ENCODE measurements around the gene ANAPC4. TPM values are rescaled to one million over a fixed set of nuclear protein-coding genes. Genes with fewer than 3 reads are reported as not detected.
"Not testable (repeated sequence)": the region's sequence is repeated elsewhere in the genome, so short reads cannot be mapped to it uniquely, and the experiment has no call there.

Gene ANAPC4, protein sequence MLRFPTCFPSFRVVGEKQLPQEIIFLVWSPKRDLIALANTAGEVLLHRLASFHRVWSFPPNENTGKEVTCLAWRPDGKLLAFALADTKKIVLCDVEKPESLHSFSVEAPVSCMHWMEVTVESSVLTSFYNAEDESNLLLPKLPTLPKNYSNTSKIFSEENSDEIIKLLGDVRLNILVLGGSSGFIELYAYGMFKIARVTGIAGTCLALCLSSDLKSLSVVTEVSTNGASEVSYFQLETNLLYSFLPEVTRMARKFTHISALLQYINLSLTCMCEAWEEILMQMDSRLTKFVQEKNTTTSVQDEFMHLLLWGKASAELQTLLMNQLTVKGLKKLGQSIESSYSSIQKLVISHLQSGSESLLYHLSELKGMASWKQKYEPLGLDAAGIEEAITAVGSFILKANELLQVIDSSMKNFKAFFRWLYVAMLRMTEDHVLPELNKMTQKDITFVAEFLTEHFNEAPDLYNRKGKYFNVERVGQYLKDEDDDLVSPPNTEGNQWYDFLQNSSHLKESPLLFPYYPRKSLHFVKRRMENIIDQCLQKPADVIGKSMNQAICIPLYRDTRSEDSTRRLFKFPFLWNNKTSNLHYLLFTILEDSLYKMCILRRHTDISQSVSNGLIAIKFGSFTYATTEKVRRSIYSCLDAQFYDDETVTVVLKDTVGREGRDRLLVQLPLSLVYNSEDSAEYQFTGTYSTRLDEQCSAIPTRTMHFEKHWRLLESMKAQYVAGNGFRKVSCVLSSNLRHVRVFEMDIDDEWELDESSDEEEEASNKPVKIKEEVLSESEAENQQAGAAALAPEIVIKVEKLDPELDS
- 31.3 TPM for total RNA-seq

DNA sequence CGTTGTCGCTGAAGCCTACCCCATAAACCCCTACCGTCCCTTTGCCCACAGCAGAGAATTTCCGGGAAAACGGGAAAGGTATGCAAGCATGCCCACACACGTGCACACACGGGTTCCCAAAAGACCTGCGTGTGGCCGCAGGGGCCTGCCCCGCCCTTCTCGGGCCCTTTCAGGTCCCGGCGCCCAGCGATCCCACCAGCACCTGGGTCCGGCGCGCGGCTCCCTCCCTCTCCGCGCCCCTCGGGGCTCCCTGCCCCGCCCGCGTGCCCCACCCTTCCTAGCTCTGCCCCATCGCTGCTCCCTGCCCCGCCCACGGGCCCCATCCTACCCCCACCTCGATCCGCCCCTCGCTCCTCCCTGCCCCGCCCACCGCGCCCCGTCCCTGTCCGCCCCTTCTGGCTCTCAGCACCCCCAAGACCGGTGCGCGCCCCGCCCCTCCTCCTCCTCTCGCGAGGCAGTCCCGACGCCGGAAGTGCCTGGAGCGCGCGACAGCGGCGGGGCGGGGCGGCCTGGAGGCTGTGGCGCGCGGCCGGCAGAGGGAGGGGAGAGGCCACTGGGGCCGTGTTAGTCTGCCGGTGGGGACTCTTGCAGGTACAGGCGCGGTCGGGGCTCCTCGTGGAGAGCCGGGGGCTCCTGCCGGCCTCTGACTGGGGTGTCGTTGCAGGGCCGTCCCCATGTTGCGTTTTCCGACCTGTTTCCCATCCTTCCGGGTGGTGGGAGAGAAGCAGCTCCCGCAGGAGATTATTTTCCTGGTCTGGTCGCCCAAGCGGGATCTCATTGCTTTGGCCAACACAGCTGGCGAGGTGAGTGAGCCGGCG is at the start of gene ANAPC4:
Gene ANAPC4, plus strand, starts transcription at position 510 of the 818 bp plus-strand sequence. Its CDS starts 165 bp downstream, at position 675.
- peaks cover 5 to 22% (median 12%) of the 10 kb centered on the region in 3 donors for H3K4me1 ChIP-seq (ENCODE audit: control insufficient read depth in 3 of 3, insufficient read depth in 3 of 3, low read length in 3 of 3)
- H3K36me3 ChIP-seq (ENCODE audit: control insufficient read depth in 3 of 3, insufficient read depth in 3 of 3, low read length in 3 of 3) = peaks cover 3 to 8% (median 6%) of the 10 kb centered on the region in 3 donors
- peak within 1 kb of the TSS; percentile 11 for H3K27ac ChIP-seq (ENCODE audit: low read depth, low read length)
- H3K9ac ChIP-seq (ENCODE audit: low read depth in 1 of 3, low read length in 3 of 3) = peak within 1 kb of the TSS; percentile 84 to 87 (median 85)
- H3K4me3 ChIP-seq (ENCODE audit: low read length in 3 of 3) = peak within 1 kb of the TSS; percentile 82 to 91 (median 89)
- no peaks in the 10 kb centered on the region for H3K27me3 ChIP-seq (ENCODE audit: control insufficient read depth in 3 of 3, insufficient read depth in 3 of 3, low read length in 3 of 3)
- no peaks in the 10 kb centered on the region for H3K9me3 ChIP-seq (ENCODE audit: control insufficient read depth in 3 of 3, low read length in 3 of 3)

DNA sequence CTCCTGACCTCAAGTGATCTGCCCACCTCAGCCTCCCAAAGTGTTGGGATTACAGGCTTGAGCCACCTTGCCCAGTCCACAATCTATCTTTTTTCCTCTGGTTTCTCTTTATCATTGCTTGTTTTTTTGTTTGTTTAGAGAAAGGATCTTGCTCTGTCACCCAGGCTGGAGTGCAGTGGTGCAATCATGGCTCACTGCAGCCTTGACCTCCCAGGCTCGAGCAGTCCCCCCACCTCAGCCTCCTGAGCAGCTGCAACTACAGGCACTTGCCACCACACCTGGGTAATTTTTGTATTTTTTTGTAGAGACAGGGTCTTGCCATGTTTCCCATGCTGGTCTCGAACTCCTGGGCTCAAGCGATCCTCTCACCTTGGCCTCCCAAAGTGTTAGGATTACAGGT is 48.6 kb upstream of the ANAPC4 start:
- H3K27ac ChIP-seq (ENCODE audit: low read depth, low read length); H3K9me3 ChIP-seq (ENCODE audit: control insufficient read depth in 3 of 3, low read length in 3 of 3); H3K4me3 ChIP-seq (ENCODE audit: low read length in 3 of 3); H3K9ac ChIP-seq (ENCODE audit: low read depth in 1 of 3, low read length in 3 of 3); H3K4me1 ChIP-seq (ENCODE audit: control insufficient read depth in 3 of 3, insufficient read depth in 3 of 3, low read length in 3 of 3); H3K27me3 ChIP-seq (ENCODE audit: control insufficient read depth in 3 of 3, insufficient read depth in 3 of 3, low read length in 3 of 3); H3K36me3 ChIP-seq (ENCODE audit: control insufficient read depth in 3 of 3, insufficient read depth in 3 of 3, low read length in 3 of 3): not testable (repeated sequence)

DNA sequence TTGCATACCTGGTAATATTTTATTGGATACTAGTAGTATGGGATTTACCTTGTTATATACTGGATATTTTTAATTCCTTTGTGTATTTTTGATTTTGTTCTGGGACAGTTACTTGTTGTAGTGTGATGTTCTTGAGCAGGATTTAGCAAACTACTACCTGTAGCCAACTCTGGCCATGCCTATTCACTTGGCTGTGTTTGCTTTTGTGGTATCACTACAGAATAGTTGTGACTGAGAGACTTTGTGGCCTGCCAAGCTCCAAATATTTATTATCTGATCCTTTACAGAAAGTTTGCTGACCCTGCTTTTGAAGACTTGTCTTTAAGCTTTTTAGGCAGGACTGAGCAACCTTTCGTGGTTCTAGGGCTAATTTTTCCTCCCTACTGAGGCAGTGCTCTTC is 46.7 kb upstream of the ANAPC4 start:
- H3K27ac ChIP-seq (ENCODE audit: low read depth, low read length) = no peak overlapping the region
- H3K4me3 ChIP-seq (ENCODE audit: low read length in 3 of 3) = no peak overlapping the region
- H3K27me3 ChIP-seq (ENCODE audit: control insufficient read depth in 3 of 3, insufficient read depth in 3 of 3, low read length in 3 of 3) = no peaks in the 10 kb centered on the region
- peaks cover 0 to 6% (median 4%) of the 10 kb centered on the region in 3 donors for H3K36me3 ChIP-seq (ENCODE audit: control insufficient read depth in 3 of 3, insufficient read depth in 3 of 3, low read length in 3 of 3)
- no peaks in the 10 kb centered on the region for H3K4me1 ChIP-seq (ENCODE audit: control insufficient read depth in 3 of 3, insufficient read depth in 3 of 3, low read length in 3 of 3)
- H3K9ac ChIP-seq (ENCODE audit: low read depth in 1 of 3, low read length in 3 of 3) = no peak overlapping the region
- no peaks in the 10 kb centered on the region for H3K9me3 ChIP-seq (ENCODE audit: control insufficient read depth in 3 of 3, low read length in 3 of 3)

DNA sequence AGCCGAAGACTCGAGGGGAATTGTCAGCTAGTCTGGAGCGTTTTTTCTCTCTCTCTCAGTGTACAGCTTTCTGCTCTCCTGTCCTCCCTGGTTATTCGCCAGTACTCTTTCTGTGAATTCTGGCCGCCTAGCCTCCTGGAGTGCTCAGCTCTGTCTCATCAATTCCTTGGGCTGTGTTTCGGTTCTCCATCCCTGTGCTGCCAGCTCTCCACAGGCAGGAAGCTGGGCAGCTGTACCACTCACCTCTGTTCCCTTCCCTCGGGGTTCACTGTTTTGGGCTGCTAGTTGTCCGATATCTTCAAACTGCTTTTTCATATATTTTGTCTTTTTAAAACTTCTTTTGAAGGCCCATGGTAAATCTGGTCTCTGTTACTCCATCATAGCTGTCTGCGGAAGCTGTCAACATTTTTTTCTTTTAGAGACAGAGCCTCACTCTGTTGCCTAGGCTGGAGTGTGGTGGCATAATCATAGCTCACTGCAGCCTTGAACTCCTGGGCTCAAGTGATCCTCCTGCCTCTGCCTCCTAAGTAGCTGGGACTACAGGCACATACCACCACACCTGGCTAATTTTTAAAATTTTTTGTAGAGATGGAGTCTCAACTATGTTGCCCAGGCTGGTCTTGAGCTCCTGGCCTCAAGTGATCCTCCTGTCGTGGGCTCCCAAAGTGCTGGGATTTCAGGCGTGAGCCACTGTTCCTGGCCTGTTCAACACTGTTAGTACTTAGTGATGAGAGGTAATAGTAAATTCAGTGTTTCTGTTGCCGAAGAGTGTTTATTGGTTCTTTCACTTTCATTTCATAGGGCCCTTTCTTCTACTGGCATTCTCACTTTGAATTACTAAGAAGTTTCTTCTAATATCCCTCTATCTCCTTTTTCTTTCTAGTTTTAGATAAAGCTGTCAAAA is 45.9 kb upstream of the ANAPC4 start:
- Histone ChIP-seq H3K4me1 (ENCODE audit: control insufficient read depth in 3 of 3, insufficient read depth in 3 of 3, low read length in 3 of 3) (no peaks in the 10 kb centered on the region), H3K9me3 (ENCODE audit: control insufficient read depth in 3 of 3, low read length in 3 of 3) (no peaks in the 10 kb centered on the region), H3K27me3 (ENCODE audit: control insufficient read depth in 3 of 3, insufficient read depth in 3 of 3, low read length in 3 of 3) (no peaks in the 10 kb centered on the region), H3K36me3 (ENCODE audit: control insufficient read depth in 3 of 3, insufficient read depth in 3 of 3, low read length in 3 of 3) (peaks cover 0 to 6% (median 5%) of the 10 kb centered on the region in 3 donors), H3K27ac (ENCODE audit: low read depth, low read length) (no peak overlapping the region), H3K4me3 (ENCODE audit: low read length in 3 of 3) (no peak overlapping the region), H3K9ac (ENCODE audit: low read depth in 1 of 3, low read length in 3 of 3) (peak overlapping the region in 1 of 3 donors; percentile 30)

DNA sequence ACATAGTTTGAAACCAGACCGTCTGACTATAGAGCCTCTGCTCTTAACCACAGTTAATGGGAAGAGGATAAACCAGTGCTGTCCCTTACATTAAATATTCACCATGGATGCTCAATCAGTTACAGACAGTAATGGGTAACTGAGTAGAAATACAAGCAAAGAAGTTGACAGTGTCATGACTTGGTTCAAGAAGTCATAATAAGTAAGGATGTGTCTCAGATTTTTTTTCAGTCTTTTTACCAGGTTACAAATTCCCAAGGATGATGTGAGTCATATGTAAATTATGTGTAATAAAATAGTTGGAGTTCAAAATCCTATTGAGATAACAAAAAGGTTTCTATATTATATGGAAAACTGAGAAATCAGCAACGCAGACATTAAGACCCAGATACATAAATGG is 33.4 kb upstream of the ANAPC4 start:
- Histone ChIP-seq H3K4me1 (ENCODE audit: control insufficient read depth in 3 of 3, insufficient read depth in 3 of 3, low read length in 3 of 3) (no peaks in the 10 kb centered on the region), H3K9me3 (ENCODE audit: control insufficient read depth in 3 of 3, low read length in 3 of 3) (no peaks in the 10 kb centered on the region), H3K27ac (ENCODE audit: low read depth, low read length) (no peak overlapping the region), H3K27me3 (ENCODE audit: control insufficient read depth in 3 of 3, insufficient read depth in 3 of 3, low read length in 3 of 3) (no peaks in the 10 kb centered on the region), H3K9ac (ENCODE audit: low read depth in 1 of 3, low read length in 3 of 3) (no peak overlapping the region), H3K4me3 (ENCODE audit: low read length in 3 of 3) (no peak overlapping the region), H3K36me3 (ENCODE audit: control insufficient read depth in 3 of 3, insufficient read depth in 3 of 3, low read length in 3 of 3) (peaks cover 0 to 5% (median 0%) of the 10 kb centered on the region in 3 donors)

- Histone ChIP-seq H3K36me3 (ENCODE audit: control insufficient read depth in 3 of 3, insufficient read depth in 3 of 3, low read length in 3 of 3) (peaks cover 0 to 14% (median 2%) of the 10 kb centered on the region in 3 donors), H3K4me3 (ENCODE audit: low read length in 3 of 3) (no peak overlapping the region), H3K27ac (ENCODE audit: low read depth, low read length) (no peak overlapping the region), H3K9ac (ENCODE audit: low read depth in 1 of 3, low read length in 3 of 3) (no peak overlapping the region), H3K9me3 (ENCODE audit: control insufficient read depth in 3 of 3, low read length in 3 of 3) (no peaks in the 10 kb centered on the region), H3K27me3 (ENCODE audit: control insufficient read depth in 3 of 3, insufficient read depth in 3 of 3, low read length in 3 of 3) (no peaks in the 10 kb centered on the region), H3K4me1 (ENCODE audit: control insufficient read depth in 3 of 3, insufficient read depth in 3 of 3, low read length in 3 of 3) (no peaks in the 10 kb centered on the region)
These were observed 31.3 kb upstream of the ANAPC4 start for GRCh38 chr4:25345744-25346143.

DNA sequence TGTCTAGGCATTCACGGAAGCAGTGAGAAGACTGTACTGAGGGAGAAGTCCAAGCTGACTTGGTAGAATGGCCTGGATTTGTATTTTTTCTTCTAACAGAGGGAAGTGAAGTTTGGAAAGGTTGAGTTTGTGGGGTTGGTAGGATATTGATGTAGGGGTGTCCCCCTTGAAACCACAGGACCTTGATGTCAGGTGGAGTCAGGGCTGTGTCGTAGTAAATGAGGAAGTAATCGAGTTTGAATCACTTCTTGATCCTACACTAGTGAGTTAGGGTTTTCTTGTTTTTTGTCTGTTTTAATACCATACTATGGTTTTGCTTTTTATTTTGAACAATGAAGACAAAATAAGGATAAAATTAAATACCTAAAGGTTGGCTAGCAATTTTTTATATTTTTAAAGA is 30.1 kb upstream of the ANAPC4 start:
- Histone ChIP-seq H3K9ac (ENCODE audit: low read depth in 1 of 3, low read length in 3 of 3) (no peak overlapping the region), H3K4me1 (ENCODE audit: control insufficient read depth in 3 of 3, insufficient read depth in 3 of 3, low read length in 3 of 3) (no peaks in the 10 kb centered on the region), H3K36me3 (ENCODE audit: control insufficient read depth in 3 of 3, insufficient read depth in 3 of 3, low read length in 3 of 3) (peaks cover 1 to 19% (median 2%) of the 10 kb centered on the region in 3 donors), H3K4me3 (ENCODE audit: low read length in 3 of 3) (no peak overlapping the region), H3K27ac (ENCODE audit: low read depth, low read length) (no peak overlapping the region), H3K9me3 (ENCODE audit: control insufficient read depth in 3 of 3, low read length in 3 of 3) (no peaks in the 10 kb centered on the region), H3K27me3 (ENCODE audit: control insufficient read depth in 3 of 3, insufficient read depth in 3 of 3, low read length in 3 of 3) (no peaks in the 10 kb centered on the region)

- Histone ChIP-seq H3K4me1 (ENCODE audit: control insufficient read depth in 3 of 3, insufficient read depth in 3 of 3, low read length in 3 of 3) (no peaks in the 10 kb centered on the region), H3K36me3 (ENCODE audit: control insufficient read depth in 3 of 3, insufficient read depth in 3 of 3, low read length in 3 of 3) (peaks cover 2 to 19% (median 3%) of the 10 kb centered on the region in 3 donors), H3K27me3 (ENCODE audit: control insufficient read depth in 3 of 3, insufficient read depth in 3 of 3, low read length in 3 of 3) (no peaks in the 10 kb centered on the region), H3K27ac (ENCODE audit: low read depth, low read length) (no peak overlapping the region), H3K9ac (ENCODE audit: low read depth in 1 of 3, low read length in 3 of 3) (no peak overlapping the region), H3K4me3 (ENCODE audit: low read length in 3 of 3) (no peak overlapping the region), H3K9me3 (ENCODE audit: control insufficient read depth in 3 of 3, low read length in 3 of 3) (no peaks in the 10 kb centered on the region)
These were observed 29.6 kb upstream of the ANAPC4 start for GRCh38 chr4:25347473-25347872.

DNA sequence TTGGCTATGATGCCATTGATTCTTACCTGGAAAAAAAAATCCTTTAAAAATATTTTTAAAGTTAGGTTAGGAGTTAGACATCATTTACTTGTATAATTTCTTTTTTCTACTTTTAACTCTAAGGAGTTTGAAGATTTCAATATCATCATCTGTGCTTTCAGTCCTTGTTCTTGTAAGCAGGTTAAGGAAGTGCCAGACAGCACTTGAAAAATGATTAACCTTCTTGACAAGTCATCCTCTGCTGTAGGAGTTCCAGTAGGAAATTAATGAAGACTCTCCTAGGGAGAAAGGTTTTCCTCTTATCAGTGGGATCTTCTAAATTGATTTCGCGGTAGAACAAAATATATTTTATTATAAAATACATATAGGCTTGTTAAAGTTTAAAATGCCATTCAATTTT is 29.1 kb upstream of the ANAPC4 start:
- H3K9ac ChIP-seq (ENCODE audit: low read depth in 1 of 3, low read length in 3 of 3) = no peak overlapping the region
- H3K27me3 ChIP-seq (ENCODE audit: control insufficient read depth in 3 of 3, insufficient read depth in 3 of 3, low read length in 3 of 3) = no peaks in the 10 kb centered on the region
- no peak overlapping the region for H3K27ac ChIP-seq (ENCODE audit: low read depth, low read length)
- H3K4me1 ChIP-seq (ENCODE audit: control insufficient read depth in 3 of 3, insufficient read depth in 3 of 3, low read length in 3 of 3) = no peaks in the 10 kb centered on the region
- H3K36me3 ChIP-seq (ENCODE audit: control insufficient read depth in 3 of 3, insufficient read depth in 3 of 3, low read length in 3 of 3) = peaks cover 2 to 19% (median 3%) of the 10 kb centered on the region in 3 donors
- H3K4me3 ChIP-seq (ENCODE audit: low read length in 3 of 3) = no peak overlapping the region
- H3K9me3 ChIP-seq (ENCODE audit: control insufficient read depth in 3 of 3, low read length in 3 of 3) = no peaks in the 10 kb centered on the region

Data from skeletal muscle tissue (tissue), 4 donors.